GM18517 (cell line): Measurements from ENCODE around the gene MARCHF4.
"Not testable (repeated sequence)": the region's sequence is repeated elsewhere in the genome, so short reads cannot be mapped to it uniquely, and the experiment has no call there.

ENCODE experiments used
- ATAC-seq: cut with Tn5 transposase; IDR thresholded peaks from one replicate; pipeline ENCODE4 v1.9.1; 2021; ENCODE audit warnings: mild to moderate bottlenecking, moderate library complexity; ENCODE audit not compliant: unreplicated experiment

The MARCHF4 gene

GRCh38 chr2:216392018-216392562 is 19.8 kb upstream of the MARCHF4 start:
- no peak for ATAC-seq

- ATAC-seq, result no peak
Measured at GRCh38 chr2:216391401-216391800, 19.1 kb upstream of the MARCHF4 start.

- ATAC-seq, result no peak
Measured at GRCh38 chr2:216389570-216389969, 17.3 kb upstream of the MARCHF4 start.

- ATAC-seq, result no peak
Measured at GRCh38 chr2:216388046-216388884, 16.0 kb upstream of the MARCHF4 start.

- no peak for ATAC-seq
Measured at GRCh38 chr2:216387262-216387661, 15.0 kb upstream of the MARCHF4 start.

GRCh38 chr2:216385478-216385877 is 13.2 kb upstream of the MARCHF4 start:
- ATAC-seq, result no peak

GRCh38 chr2:216384409-216384808 is 12.1 kb upstream of the MARCHF4 start:
- not testable (repeated sequence) for ATAC-seq

- ATAC-seq, result no peak
Measured at GRCh38 chr2:216379977-216380376, 7.7 kb upstream of the MARCHF4 start.

GRCh38 chr2:216375286-216375685 is 3.0 kb upstream of the MARCHF4 start:
- no peak for ATAC-seq

- no peak for ATAC-seq
Measured at GRCh38 chr2:216373896-216374295, 1.6 kb upstream of the MARCHF4 start.

- no peak for ATAC-seq
Measured at GRCh38 chr2:216372761-216373291, 543 bp upstream of the MARCHF4 start.

- no peak for ATAC-seq
Measured at GRCh38 chr2:216370961-216371712, 1.1 kb downstream of the MARCHF4 start.

- no peak for ATAC-seq
Measured at GRCh38 chr2:216369821-216370220, 2.5 kb downstream of the MARCHF4 start.

GRCh38 chr2:216366777-216367471 is 5.4 kb downstream of the MARCHF4 start:
- no peak for ATAC-seq

GRCh38 chr2:216365518-216365917 is 6.8 kb downstream of the MARCHF4 start:
- no peak for ATAC-seq

- no peak for ATAC-seq
Measured at GRCh38 chr2:216363221-216363620, 9.1 kb downstream of the MARCHF4 start.

- ATAC-seq, result no peak
Measured at GRCh38 chr2:216362730-216363129, 9.6 kb downstream of the MARCHF4 start.

- ATAC-seq, result no peak
Measured at GRCh38 chr2:216355711-216356110, 16.6 kb downstream of the MARCHF4 start.

GRCh38 chr2:216354306-216354705 is 18.0 kb downstream of the MARCHF4 start:
- no peak for ATAC-seq

GRCh38 chr2:216352653-216353270 is 19.5 kb downstream of the MARCHF4 start:
- no peak for ATAC-seq
